ENCODE data around the gene WDR70.

DNA sequence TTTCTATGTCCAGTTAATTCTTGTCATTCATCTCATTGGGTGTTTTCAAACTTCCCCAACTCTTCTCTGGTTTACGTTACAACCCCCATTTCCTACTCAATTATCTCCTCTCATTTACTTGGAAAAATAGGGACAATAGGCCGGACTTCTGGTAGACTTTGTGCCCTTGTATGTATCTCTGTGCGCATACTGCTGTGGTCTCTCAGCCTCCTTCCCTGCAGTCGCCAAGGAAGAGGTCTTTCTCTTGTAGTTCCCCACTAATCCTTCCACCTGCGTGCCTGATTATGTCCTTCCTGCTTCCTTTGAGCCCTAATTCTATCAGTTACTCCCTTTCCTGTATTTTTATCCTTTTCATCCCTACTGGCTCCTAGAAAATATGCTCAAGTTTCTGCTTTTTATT, 284.4 kb downstream of the WDR70 start:
- no peak for TF ChIP-seq POLR2AphosphoS5 (IDR thresholded peaks at IDR 0.05; ENCODE audit: low read depth, low read length)
- no peak for TF ChIP-seq POLR2A (IDR thresholded peaks at IDR 0.05; ENCODE audit: control extremely low read depth in 1 of 2, low read depth in 2 of 2, low read length in 2 of 2)
- TF ChIP-seq, protein P1, sequence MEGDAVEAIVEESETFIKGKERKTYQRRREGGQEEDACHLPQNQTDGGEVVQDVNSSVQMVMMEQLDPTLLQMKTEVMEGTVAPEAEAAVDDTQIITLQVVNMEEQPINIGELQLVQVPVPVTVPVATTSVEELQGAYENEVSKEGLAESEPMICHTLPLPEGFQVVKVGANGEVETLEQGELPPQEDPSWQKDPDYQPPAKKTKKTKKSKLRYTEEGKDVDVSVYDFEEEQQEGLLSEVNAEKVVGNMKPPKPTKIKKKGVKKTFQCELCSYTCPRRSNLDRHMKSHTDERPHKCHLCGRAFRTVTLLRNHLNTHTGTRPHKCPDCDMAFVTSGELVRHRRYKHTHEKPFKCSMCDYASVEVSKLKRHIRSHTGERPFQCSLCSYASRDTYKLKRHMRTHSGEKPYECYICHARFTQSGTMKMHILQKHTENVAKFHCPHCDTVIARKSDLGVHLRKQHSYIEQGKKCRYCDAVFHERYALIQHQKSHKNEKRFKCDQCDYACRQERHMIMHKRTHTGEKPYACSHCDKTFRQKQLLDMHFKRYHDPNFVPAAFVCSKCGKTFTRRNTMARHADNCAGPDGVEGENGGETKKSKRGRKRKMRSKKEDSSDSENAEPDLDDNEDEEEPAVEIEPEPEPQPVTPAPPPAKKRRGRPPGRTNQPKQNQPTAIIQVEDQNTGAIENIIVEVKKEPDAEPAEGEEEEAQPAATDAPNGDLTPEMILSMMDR (IDR thresholded peaks at IDR 0.05; ENCODE audit: control extremely low read depth in 1 of 3, insufficient read depth in 1 of 3, low read depth in 1 of 3, low read length in 3 of 3), result no peak
- no peak for TF ChIP-seq ZNF274 (IDR thresholded peaks at IDR 0.05; ENCODE audit: borderline replicate concordance, extremely low read depth, low read length)
- TF ChIP-seq, protein P2, sequence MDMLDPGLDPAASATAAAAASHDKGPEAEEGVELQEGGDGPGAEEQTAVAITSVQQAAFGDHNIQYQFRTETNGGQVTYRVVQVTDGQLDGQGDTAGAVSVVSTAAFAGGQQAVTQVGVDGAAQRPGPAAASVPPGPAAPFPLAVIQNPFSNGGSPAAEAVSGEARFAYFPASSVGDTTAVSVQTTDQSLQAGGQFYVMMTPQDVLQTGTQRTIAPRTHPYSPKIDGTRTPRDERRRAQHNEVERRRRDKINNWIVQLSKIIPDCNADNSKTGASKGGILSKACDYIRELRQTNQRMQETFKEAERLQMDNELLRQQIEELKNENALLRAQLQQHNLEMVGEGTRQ (IDR thresholded peaks at IDR 0.05; ENCODE audit: low read length), result no peak
- no peak for TF ChIP-seq CBX5 (IDR thresholded peaks at IDR 0.05; ENCODE audit: low read depth, low read length)
- TF ChIP-seq BCL11A (IDR thresholded peaks at IDR 0.05; ENCODE audit: low read depth in 2 of 2, low read length in 2 of 2), result no peak
- TF ChIP-seq TAF7 (optimal IDR thresholded peaks at IDR 0.05; ENCODE audit: borderline replicate concordance, low read depth, low read length), result no peak
- no peak for TF ChIP-seq TAF1 (IDR thresholded peaks at IDR 0.05; ENCODE audit: low read depth, low read length)
- no peak for TF ChIP-seq SIN3A (conservative IDR thresholded peaks at IDR 0.05 in 1 of 2, IDR thresholded peaks at IDR 0.05 in 1 of 2; ENCODE audit: low read depth in 1 of 2, low read length in 2 of 2)
